HCT116 (cell line): Measurements from ENCODE around the gene UBE2R2.

ENCODE experiments used
- POLR2AphosphoS5 ChIP-seq: IDR thresholded peaks from 2 replicates; pipeline ENCODE4 v1.6.1; 2011; ENCODE audit warnings: mild to moderate bottlenecking, low read depth, low read length, moderate library complexity
- REST ChIP-seq: IDR thresholded peaks from 2 replicates; pipeline ENCODE4 v1.6.1; 2012; ENCODE audit warnings: low read depth
- SP1 ChIP-seq: IDR thresholded peaks from 2 replicates; pipeline ENCODE4 v1.6.1; 2012; ENCODE audit warnings: low read depth

GRCh38 chr9:33908749-33909148 lies 91.8 kb downstream of the UBE2R2 start:
- TF ChIP-seq REST = no peak
- TF ChIP-seq SP1 = no peak
- no peak for TF ChIP-seq POLR2AphosphoS5
